ENCODE measurements around the gene PPIA. TPM values are rescaled to one million over a fixed set of nuclear protein-coding genes. Genes with fewer than 3 reads are reported as not detected.
"Not testable (repeated sequence)": the region's sequence is repeated elsewhere in the genome, so short reads cannot be mapped to it uniquely, and the experiment has no call there.

Gene PPIA
- polyA plus RNA-seq, 4 donors, result 1,389 to 4,480 (median 2,811) TPM

GRCh38 chr7:44846390-44846789 lies 49.9 kb downstream of the PPIA start:
- not testable (repeated sequence) for DNase-seq
- 4 to 25% (median 12%) methylated on average over 11 of the region's 11 CpGs for WGBS, 3 donors
- peak overlapping the region in 2 of 3 donors; percentile 38 to 97 for H3K27ac ChIP-seq (ENCODE audit: low read depth in 1 of 3, low read length in 2 of 3)

GRCh38 chr7:44846816-44847508 lies 50.5 kb downstream of the PPIA start:
- Histone ChIP-seq H3K4me3 (ENCODE audit: low read depth in 1 of 3, low read length in 3 of 3) (peak overlapping the region; percentile 62 to 89 (median 75)), H3K27ac (ENCODE audit: low read depth in 1 of 3, low read length in 2 of 3) (peak overlapping the region; percentile 93 to 99 (median 97)), H3K9me3 (ENCODE audit: control insufficient read depth in 2 of 2, insufficient read depth in 1 of 2, low read depth in 1 of 2, low read length in 1 of 2) (no peaks in the 10 kb centered on the region), H3K36me3 (ENCODE audit: control insufficient read depth in 3 of 3, insufficient read depth in 2 of 3, low read depth in 1 of 3, low read length in 3 of 3) (peaks cover 0 to 9% (median 0%) of the 10 kb centered on the region in 3 donors), H3K4me1 (ENCODE audit: control insufficient read depth in 3 of 3, insufficient read depth in 2 of 3, low read depth in 1 of 3, low read length in 2 of 3) (peaks cover 0 to 2% (median 0%) of the 10 kb centered on the region in 3 donors), H3K27me3 (ENCODE audit: control insufficient read depth in 3 of 3, insufficient read depth in 3 of 3, low read length in 3 of 3) (no peaks in the 10 kb centered on the region)
- no peak for DNase-seq
- 0 to 1% (median 1%) methylated on average over 12 of the region's 12 CpGs for WGBS, 3 donors
- no peak for FAIRE-seq

More at GRCh38 chr7:44846390-44846789, 49.9 kb downstream of the PPIA start:
- not testable (repeated sequence) for H3K27me3 ChIP-seq (ENCODE audit: control insufficient read depth in 3 of 3, insufficient read depth in 3 of 3, low read length in 3 of 3); H3K9me3 ChIP-seq (ENCODE audit: control insufficient read depth in 2 of 2, insufficient read depth in 1 of 2, low read depth in 1 of 2, low read length in 1 of 2); H3K4me1 ChIP-seq (ENCODE audit: control insufficient read depth in 3 of 3, insufficient read depth in 2 of 3, low read depth in 1 of 3, low read length in 2 of 3); FAIRE-seq
- Histone ChIP-seq H3K36me3 (ENCODE audit: control insufficient read depth in 3 of 3, insufficient read depth in 2 of 3, low read depth in 1 of 3, low read length in 3 of 3) (peaks cover 0 to 12% (median 0%) of the 10 kb centered on the region in 3 donors), H3K4me3 (ENCODE audit: low read depth in 1 of 3, low read length in 3 of 3) (peak overlapping the region in 2 of 3 donors; percentile 75 to 89)

GRCh38 chr7:44847509-44847919 lies 51.0 kb downstream of the PPIA start:
- FAIRE-seq (no peak), DNase-seq (peak; percentile 87 to 95)
- H3K27me3 ChIP-seq (ENCODE audit: control insufficient read depth in 3 of 3, insufficient read depth in 3 of 3, low read length in 3 of 3), result no peaks in the 10 kb centered on the region
- H3K27ac ChIP-seq (ENCODE audit: low read depth in 1 of 3, low read length in 2 of 3), result peak overlapping the region; percentile 93 to 99 (median 97)
- H3K4me3 ChIP-seq (ENCODE audit: low read depth in 1 of 3, low read length in 3 of 3), result peak overlapping the region; percentile 62 to 89 (median 75)
- 0% methylated on average over 30 to 36 of the region's 36 CpGs for WGBS, 3 donors
- H3K9me3 ChIP-seq (ENCODE audit: control insufficient read depth in 2 of 2, insufficient read depth in 1 of 2, low read depth in 1 of 2, low read length in 1 of 2), result no peaks in the 10 kb centered on the region
- H3K4me1 ChIP-seq (ENCODE audit: control insufficient read depth in 3 of 3, insufficient read depth in 2 of 3, low read depth in 1 of 3, low read length in 2 of 3), result peaks cover 0 to 2% (median 0%) of the 10 kb centered on the region in 3 donors
- peaks cover 0 to 9% (median 0%) of the 10 kb centered on the region in 3 donors for H3K36me3 ChIP-seq (ENCODE audit: control insufficient read depth in 3 of 3, insufficient read depth in 2 of 3, low read depth in 1 of 3, low read length in 3 of 3)

GRCh38 chr7:44847920-44848634 lies 51.6 kb downstream of the PPIA start, which contains the start of gene H2AZ2:
H2AZ2 (minus strand) TSS chr7:44848087; CDS start chr7:44847971, 116 bp downstream.
- DNase-seq (peak; percentile 100), FAIRE-seq (peak; percentile 19)
- peaks cover 0 to 2% (median 0%) of the 10 kb centered on the region in 3 donors for H3K4me1 ChIP-seq (ENCODE audit: control insufficient read depth in 3 of 3, insufficient read depth in 2 of 3, low read depth in 1 of 3, low read length in 2 of 3)
- peaks cover 0 to 5% (median 0%) of the 10 kb centered on the region in 3 donors for H3K36me3 ChIP-seq (ENCODE audit: control insufficient read depth in 3 of 3, insufficient read depth in 2 of 3, low read depth in 1 of 3, low read length in 3 of 3)
- H3K4me3 ChIP-seq (ENCODE audit: low read depth in 1 of 3, low read length in 3 of 3), result peak within 1 kb of the TSS; percentile 62 to 89 (median 75)
- no peaks in the 10 kb centered on the region for H3K27me3 ChIP-seq (ENCODE audit: control insufficient read depth in 3 of 3, insufficient read depth in 3 of 3, low read length in 3 of 3)
- H3K9me3 ChIP-seq (ENCODE audit: control insufficient read depth in 2 of 2, insufficient read depth in 1 of 2, low read depth in 1 of 2, low read length in 1 of 2), result no peaks in the 10 kb centered on the region
- peak within 1 kb of the TSS; percentile 93 to 99 (median 97) for H3K27ac ChIP-seq (ENCODE audit: low read depth in 1 of 3, low read length in 2 of 3)
- WGBS, 3 donors, result 0 to 1% (median 0%) methylated on average over 53 to 70 of the region's 70 CpGs

- H3K27me3 ChIP-seq (ENCODE audit: control insufficient read depth in 3 of 3, insufficient read depth in 3 of 3, low read length in 3 of 3), result no peaks in the 10 kb centered on the region
- WGBS, 3 donors, result 69 to 83% (median 76%) methylated on average over 10 of the region's 10 CpGs
- no peaks in the 10 kb centered on the region for H3K9me3 ChIP-seq (ENCODE audit: control insufficient read depth in 2 of 2, insufficient read depth in 1 of 2, low read depth in 1 of 2, low read length in 1 of 2)
- peaks cover 0 to 2% (median 0%) of the 10 kb centered on the region in 3 donors for H3K4me1 ChIP-seq (ENCODE audit: control insufficient read depth in 3 of 3, insufficient read depth in 2 of 3, low read depth in 1 of 3, low read length in 2 of 3)
- H3K36me3 ChIP-seq (ENCODE audit: control insufficient read depth in 3 of 3, insufficient read depth in 2 of 3, low read depth in 1 of 3, low read length in 3 of 3), result peaks cover 0 to 1% (median 0%) of the 10 kb centered on the region in 3 donors
- no peak overlapping the region for H3K27ac ChIP-seq (ENCODE audit: low read depth in 1 of 3, low read length in 2 of 3)
- peak overlapping the region in 1 of 3 donors; percentile 5 for H3K4me3 ChIP-seq (ENCODE audit: low read depth in 1 of 3, low read length in 3 of 3)
- FAIRE-seq (no peak), DNase-seq (no peak)
These were observed 52.9 kb downstream of the PPIA start for GRCh38 chr7:44849259-44849884.

- no peak for DNase-seq
- 82 to 90% (median 89%) methylated on average over 5 of the region's 5 CpGs for WGBS, 3 donors
- Histone ChIP-seq H3K27ac (ENCODE audit: low read depth in 1 of 3, low read length in 2 of 3) (no peak overlapping the region), H3K36me3 (ENCODE audit: control insufficient read depth in 3 of 3, insufficient read depth in 2 of 3, low read depth in 1 of 3, low read length in 3 of 3) (no peaks in the 10 kb centered on the region), H3K9me3 (ENCODE audit: control insufficient read depth in 2 of 2, insufficient read depth in 1 of 2, low read depth in 1 of 2, low read length in 1 of 2) (no peaks in the 10 kb centered on the region), H3K4me3 (ENCODE audit: low read depth in 1 of 3, low read length in 3 of 3) (no peak overlapping the region), H3K27me3 (ENCODE audit: control insufficient read depth in 3 of 3, insufficient read depth in 3 of 3, low read length in 3 of 3) (no peaks in the 10 kb centered on the region), H3K4me1 (ENCODE audit: control insufficient read depth in 3 of 3, insufficient read depth in 2 of 3, low read depth in 1 of 3, low read length in 2 of 3) (peaks cover 0 to 2% (median 0%) of the 10 kb centered on the region in 3 donors)
- FAIRE-seq, result no peak
These were observed 53.5 kb downstream of the PPIA start for GRCh38 chr7:44849885-44850544.

- Histone ChIP-seq H3K27me3 (ENCODE audit: control insufficient read depth in 3 of 3, insufficient read depth in 3 of 3, low read length in 3 of 3) (no peaks in the 10 kb centered on the region), H3K4me1 (ENCODE audit: control insufficient read depth in 3 of 3, insufficient read depth in 2 of 3, low read depth in 1 of 3, low read length in 2 of 3) (peaks cover 0 to 2% (median 0%) of the 10 kb centered on the region in 3 donors), H3K27ac (ENCODE audit: low read depth in 1 of 3, low read length in 2 of 3) (no peak overlapping the region), H3K4me3 (ENCODE audit: low read depth in 1 of 3, low read length in 3 of 3) (no peak overlapping the region), H3K36me3 (ENCODE audit: control insufficient read depth in 3 of 3, insufficient read depth in 2 of 3, low read depth in 1 of 3, low read length in 3 of 3) (no peaks in the 10 kb centered on the region), H3K9me3 (ENCODE audit: control insufficient read depth in 2 of 2, insufficient read depth in 1 of 2, low read depth in 1 of 2, low read length in 1 of 2) (no peaks in the 10 kb centered on the region)
- DNase-seq (no peak), FAIRE-seq (no peak)
- WGBS, 3 donors, result 87 to 92% (median 90%) methylated on average over 3 of the region's 3 CpGs
These were observed 56.1 kb downstream of the PPIA start for GRCh38 chr7:44852590-44852989.

Data from small intestine (tissue), 7 donors.